ENCODE results near the gene GPC1. TPM values are rescaled to one million over a fixed set of nuclear protein-coding genes. Genes with fewer than 3 reads are reported as not detected.

Gene GPC1
- polyA plus RNA-seq, 1 experiment, result 46.8 TPM

DNA sequence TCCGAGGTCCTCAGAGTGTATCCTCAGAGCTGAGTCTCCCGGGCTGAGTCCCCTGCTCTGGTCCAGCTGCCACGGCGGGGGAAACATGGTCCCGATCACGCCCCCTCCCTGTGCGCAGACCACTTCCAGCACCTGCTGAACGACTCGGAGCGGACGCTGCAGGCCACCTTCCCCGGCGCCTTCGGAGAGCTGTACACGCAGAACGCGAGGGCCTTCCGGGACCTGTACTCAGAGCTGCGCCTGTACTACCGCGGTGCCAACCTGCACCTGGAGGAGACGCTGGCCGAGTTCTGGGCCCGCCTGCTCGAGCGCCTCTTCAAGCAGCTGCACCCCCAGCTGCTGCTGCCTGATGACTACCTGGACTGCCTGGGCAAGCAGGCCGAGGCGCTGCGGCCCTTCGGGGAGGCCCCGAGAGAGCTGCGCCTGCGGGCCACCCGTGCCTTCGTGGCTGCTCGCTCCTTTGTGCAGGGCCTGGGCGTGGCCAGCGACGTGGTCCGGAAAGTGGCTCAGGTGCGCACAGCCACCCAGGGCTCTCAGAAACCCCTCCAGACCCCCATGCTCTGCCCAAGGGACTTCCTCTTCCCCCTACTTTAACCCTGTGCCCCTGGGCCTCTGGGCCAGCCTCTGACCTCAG, 26.7 kb downstream of the GPC1 start:
- TF ChIP-seq, protein P1, sequence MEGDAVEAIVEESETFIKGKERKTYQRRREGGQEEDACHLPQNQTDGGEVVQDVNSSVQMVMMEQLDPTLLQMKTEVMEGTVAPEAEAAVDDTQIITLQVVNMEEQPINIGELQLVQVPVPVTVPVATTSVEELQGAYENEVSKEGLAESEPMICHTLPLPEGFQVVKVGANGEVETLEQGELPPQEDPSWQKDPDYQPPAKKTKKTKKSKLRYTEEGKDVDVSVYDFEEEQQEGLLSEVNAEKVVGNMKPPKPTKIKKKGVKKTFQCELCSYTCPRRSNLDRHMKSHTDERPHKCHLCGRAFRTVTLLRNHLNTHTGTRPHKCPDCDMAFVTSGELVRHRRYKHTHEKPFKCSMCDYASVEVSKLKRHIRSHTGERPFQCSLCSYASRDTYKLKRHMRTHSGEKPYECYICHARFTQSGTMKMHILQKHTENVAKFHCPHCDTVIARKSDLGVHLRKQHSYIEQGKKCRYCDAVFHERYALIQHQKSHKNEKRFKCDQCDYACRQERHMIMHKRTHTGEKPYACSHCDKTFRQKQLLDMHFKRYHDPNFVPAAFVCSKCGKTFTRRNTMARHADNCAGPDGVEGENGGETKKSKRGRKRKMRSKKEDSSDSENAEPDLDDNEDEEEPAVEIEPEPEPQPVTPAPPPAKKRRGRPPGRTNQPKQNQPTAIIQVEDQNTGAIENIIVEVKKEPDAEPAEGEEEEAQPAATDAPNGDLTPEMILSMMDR (IDR thresholded peaks at IDR 0.05; ENCODE audit: low read depth, low read length), result no peak
- H3K9me3 ChIP-seq (ENCODE audit: control insufficient read depth, insufficient read depth, low read length), result no peaks in the 10 kb centered on the region; the same call in 1 of the 2 replicates
- DNase-seq (ENCODE audit: low read depth, low spot score), result no peak
- no peaks in the 10 kb centered on the region for H3K27me3 ChIP-seq (ENCODE audit: control insufficient read depth, insufficient read depth, low read length)
- ChIA-PET CTCF (no interaction called here), POLR2A (no interaction called here)
- no peak overlapping the region for H3K4me3 ChIP-seq (ENCODE audit: low read depth, low read length)
- no peak overlapping the region for H3K27ac ChIP-seq (ENCODE audit: low read depth, low read length)

DNA sequence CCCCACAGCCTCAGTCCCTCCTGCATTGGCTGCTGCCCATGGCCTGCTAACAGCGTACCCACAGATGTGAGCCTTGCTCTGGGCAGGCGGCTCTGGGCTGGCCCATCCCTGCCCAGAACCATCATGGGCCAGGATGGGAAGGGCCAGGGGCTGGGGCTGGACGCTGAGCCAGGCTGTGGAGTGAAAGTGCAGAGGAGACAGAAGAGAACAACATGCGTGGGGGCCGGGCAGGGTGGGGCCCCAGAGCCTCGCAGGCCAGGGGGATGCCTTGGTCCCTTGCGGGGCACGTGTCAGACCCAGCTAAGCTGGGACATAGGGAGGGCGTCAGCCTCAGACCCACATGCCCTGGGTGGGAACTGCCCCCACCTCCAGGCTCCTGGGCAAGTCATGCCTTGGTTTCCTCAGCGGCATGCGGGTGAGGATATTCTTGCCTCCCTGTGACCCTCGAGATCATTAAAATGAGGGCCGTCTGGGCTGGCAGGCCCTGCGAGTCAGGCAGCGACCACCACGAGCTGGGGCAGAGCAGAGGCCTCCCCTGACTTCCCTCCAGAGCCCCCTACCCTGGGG, 27.3 kb downstream of the GPC1 start:
- no peak for DNase-seq (ENCODE audit: low read depth, low spot score)
- H3K4me3 ChIP-seq (ENCODE audit: low read depth, low read length), result no peak overlapping the region
- POLR2A ChIA-PET, result no interaction called here
- H3K27ac ChIP-seq (ENCODE audit: low read depth, low read length), result no peak overlapping the region
- CTCF ChIA-PET, result no interaction called here
- H3K9me3 ChIP-seq (ENCODE audit: control insufficient read depth, insufficient read depth, low read length), result no peaks in the 10 kb centered on the region; the same call in 1 of the 2 replicates
- TF ChIP-seq, protein P1 (IDR thresholded peaks at IDR 0.05; ENCODE audit: low read depth, low read length), result no peak
- no peaks in the 10 kb centered on the region for H3K27me3 ChIP-seq (ENCODE audit: control insufficient read depth, insufficient read depth, low read length)

DNA sequence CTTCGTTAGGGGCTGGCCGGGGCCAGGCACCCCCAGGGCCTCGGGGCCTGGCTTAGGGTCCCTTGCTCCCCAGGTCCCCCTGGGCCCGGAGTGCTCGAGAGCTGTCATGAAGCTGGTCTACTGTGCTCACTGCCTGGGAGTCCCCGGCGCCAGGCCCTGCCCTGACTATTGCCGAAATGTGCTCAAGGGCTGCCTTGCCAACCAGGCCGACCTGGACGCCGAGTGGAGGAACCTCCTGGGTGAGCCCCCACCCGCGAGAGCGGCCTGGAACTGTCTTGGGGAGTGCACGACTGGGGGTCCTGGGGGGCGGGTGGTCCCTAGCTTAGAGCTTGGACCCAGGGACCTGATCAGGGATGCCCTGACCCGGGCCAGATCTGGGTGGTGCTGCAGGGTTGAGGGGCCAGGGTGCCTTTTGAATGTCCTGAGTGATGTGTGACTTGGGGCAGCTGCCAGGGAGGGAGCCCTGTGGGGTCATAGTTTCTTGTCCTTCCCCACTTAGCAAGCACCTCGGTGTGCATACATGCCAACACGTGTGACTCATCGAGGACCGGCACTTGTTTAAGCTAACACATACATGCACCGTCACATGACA, 27.9 kb downstream of the GPC1 start:
- DNase-seq (ENCODE audit: low read depth, low spot score), result no peak

DNA sequence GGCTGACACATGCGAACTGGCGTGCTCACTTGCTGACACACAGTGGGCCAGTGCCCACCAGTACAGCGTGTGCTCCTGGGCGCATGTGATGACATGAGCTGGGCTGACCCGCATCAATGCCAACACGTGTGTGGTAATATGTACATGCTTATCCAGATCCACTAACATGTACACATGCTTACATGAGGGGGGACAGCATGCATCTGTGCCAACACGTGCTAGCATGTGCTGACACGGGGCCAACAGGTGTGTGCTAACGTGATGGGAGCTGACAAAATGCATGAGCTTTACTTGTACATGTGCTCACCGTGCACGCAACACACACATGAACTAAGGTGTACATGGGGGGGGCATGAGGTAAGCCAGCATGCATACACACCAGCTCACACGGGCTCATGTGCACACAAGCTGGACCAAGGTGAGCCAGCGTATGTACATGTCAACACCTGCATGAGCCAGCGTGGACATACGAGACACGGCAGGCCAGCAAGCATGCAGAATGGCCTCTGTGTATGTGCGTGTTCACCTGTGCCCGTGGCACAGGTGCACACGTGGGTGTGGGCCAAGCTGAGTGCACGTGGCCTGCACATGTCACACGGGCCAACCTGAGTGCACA, 28.5 kb downstream of the GPC1 start:
- no peak overlapping the region for H3K4me3 ChIP-seq (ENCODE audit: low read depth, low read length)
- no peak overlapping the region for H3K27ac ChIP-seq (ENCODE audit: low read depth, low read length)
- no peaks in the 10 kb centered on the region for H3K27me3 ChIP-seq (ENCODE audit: control insufficient read depth, insufficient read depth, low read length)
- TF ChIP-seq, protein P1 (IDR thresholded peaks at IDR 0.05; ENCODE audit: low read depth, low read length), result no peak
- DNase-seq (ENCODE audit: low read depth, low spot score), result no peak
- H3K9me3 ChIP-seq (ENCODE audit: control insufficient read depth, insufficient read depth, low read length), result no peaks in the 10 kb centered on the region; the same call in 1 of the 2 replicates
- ChIA-PET POLR2A (no interaction called here), CTCF (interaction anchor here (0.7 to 1.3 kb wide), 2 partner anchors 33 to 472 kb away, joined by 3 read pairs; no protein-coding TSS in a partner anchor)

More for the DNA sequence above, 27.9 kb downstream of the GPC1 start:
- no peaks in the 10 kb centered on the region for H3K27me3 ChIP-seq (ENCODE audit: control insufficient read depth, insufficient read depth, low read length)
- TF ChIP-seq, protein P1 (IDR thresholded peaks at IDR 0.05; ENCODE audit: low read depth, low read length), result no peak
- no peak overlapping the region for H3K27ac ChIP-seq (ENCODE audit: low read depth, low read length)
- ChIA-PET POLR2A (no interaction called here), CTCF (interaction anchor here (0.7 to 1.3 kb wide), 2 partner anchors 33 to 472 kb away, joined by 3 read pairs; no protein-coding TSS in a partner anchor)
- no peak overlapping the region for H3K4me3 ChIP-seq (ENCODE audit: low read depth, low read length)
- no peaks in the 10 kb centered on the region; the same call in 1 of the 2 replicates for H3K9me3 ChIP-seq (ENCODE audit: control insufficient read depth, insufficient read depth, low read length)

All from AG04450 (cell line).